A549 (cell line): Measurements from ENCODE around the gene CILP.

Source experiments
- CEBPB ChIP-seq, 2 experiments: fragments of >200 bp in 1 of 2; sonication (Bioruptor Twin) in 1 of 2; formaldehyde crosslinking in 1 of 2; IDR thresholded peaks; 2 replicates each; pipeline ENCODE4 v1.6.1; 2012 to 2016
- CHD4 ChIP-seq: fragments of 200-600 bp; sonication (generic); IDR thresholded peaks from 2 replicates; pipeline ENCODE4 v1.6.1; 2016; ENCODE audit warnings: antibody characterized with exemption, mild to moderate bottlenecking, borderline replicate concordance
- EP300 ChIP-seq, 2 experiments: fragments of >200 bp; sonication (Bioruptor Twin); formaldehyde crosslinking; IDR thresholded peaks; 2 replicates in 1 of 2; 3 replicates in 1 of 2; pipeline ENCODE4 v1.6.1; 2016 to 2017
- ESRRA ChIP-seq: fragments of 150-350 bp; IDR thresholded peaks from 2 replicates; pipeline ENCODE4 v1.6.1; 2014; ENCODE audit warnings: mild to moderate bottlenecking, low read length, borderline replicate concordance
- JUNB ChIP-seq: fragments of >200 bp; sonication (Bioruptor Twin); formaldehyde crosslinking; IDR thresholded peaks from 2 replicates; pipeline ENCODE4 v1.6.1; 2016
- KDM1A ChIP-seq: fragments of 200-600 bp; sonication (generic); IDR thresholded peaks from 2 replicates; pipeline ENCODE4 v1.6.1; 2016; ENCODE audit warnings: low read depth, mild to moderate bottlenecking
- MAZ ChIP-seq: fragments of 150-350 bp; IDR thresholded peaks from 2 replicates; pipeline ENCODE4 v1.6.1; 2014; ENCODE audit warnings: antibody characterized with exemption, low read depth, low read length, borderline replicate concordance
- POLR2A ChIP-seq: IDR thresholded peaks from 2 replicates; pipeline ENCODE4 v1.6.1; 2012; ENCODE audit warnings: mild to moderate bottlenecking, low read length
- RAD21 ChIP-seq, 2 experiments: fragments of >200 bp in 1 of 2; sonication (Bioruptor Twin) in 1 of 2; formaldehyde crosslinking in 1 of 2; IDR thresholded peaks in 1 of 2; conservative IDR thresholded peaks in 1 of 2; 2 replicates in 1 of 2; 3 replicates in 1 of 2; pipeline ENCODE4 v1.6.1; 2012 to 2018; ENCODE audit warnings: inconsistent platforms in 1 of 2
- RCOR1 ChIP-seq: fragments of 150-350 bp; IDR thresholded peaks from 2 replicates; pipeline ENCODE4 v1.6.1; 2014; ENCODE audit warnings: antibody characterized with exemption, low read length, low read depth
- RFX5 ChIP-seq: fragments of 450-650 bp; IDR thresholded peaks from 2 replicates; pipeline ENCODE4 v1.7.1; 2014; ENCODE audit warnings: antibody characterized with exemption, mild to moderate bottlenecking, moderate library complexity
- SMC3 ChIP-seq: fragments of >200 bp; sonication (Bioruptor Twin); formaldehyde crosslinking; IDR thresholded peaks from 3 replicates; pipeline ENCODE4 v1.6.1; 2018; ENCODE audit warnings: inconsistent platforms
- TF ChIP-seq, protein P1 (sequence below): fragments of >200 bp; sonication (Bioruptor Twin); formaldehyde crosslinking; IDR thresholded peaks from 3 replicates; pipeline ENCODE4 v1.5.1; 2016
- TF ChIP-seq, protein P2 (sequence below): IDR thresholded peaks from 2 replicates; pipeline ENCODE4 v1.6.1; 2012

DNA sequence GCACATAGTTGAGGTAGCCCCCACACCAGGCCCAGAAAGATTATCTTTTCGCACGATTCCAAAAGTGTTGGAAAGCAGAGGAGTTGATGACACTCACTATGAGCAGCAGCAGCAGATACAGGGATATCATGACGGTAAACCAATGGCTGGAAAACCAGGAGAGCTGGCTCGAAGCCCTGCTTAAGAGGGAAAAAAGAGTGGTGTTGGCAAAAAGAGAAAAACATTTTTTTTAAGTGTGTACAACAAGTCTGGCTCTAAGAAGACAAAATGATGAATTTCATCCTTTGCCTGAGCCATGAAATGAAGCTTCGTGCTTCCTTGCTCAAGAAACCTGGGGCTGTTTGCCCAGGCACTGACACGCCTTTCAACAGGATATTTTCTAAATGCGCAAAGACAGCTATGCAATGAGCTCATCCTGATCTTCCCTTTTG lies 48.1 kb upstream of the CILP start:
- TF ChIP-seq POLR2A (no peak), ESRRA (no peak), SMC3 (no peak), JUNB (no peak), RFX5 (no peak), RAD21 (conservative IDR thresholded peaks at IDR 0.05 in 1 of 2, IDR thresholded peaks at IDR 0.05 in 1 of 2) (no peak), KDM1A (no peak), MAZ (no peak), EP300 (IDR thresholded peaks at IDR 0.05) (no peak), CEBPB (IDR thresholded peaks at IDR 0.05) (no peak), CHD4 (no peak), RCOR1 (no peak)
- TF ChIP-seq, protein P1, sequence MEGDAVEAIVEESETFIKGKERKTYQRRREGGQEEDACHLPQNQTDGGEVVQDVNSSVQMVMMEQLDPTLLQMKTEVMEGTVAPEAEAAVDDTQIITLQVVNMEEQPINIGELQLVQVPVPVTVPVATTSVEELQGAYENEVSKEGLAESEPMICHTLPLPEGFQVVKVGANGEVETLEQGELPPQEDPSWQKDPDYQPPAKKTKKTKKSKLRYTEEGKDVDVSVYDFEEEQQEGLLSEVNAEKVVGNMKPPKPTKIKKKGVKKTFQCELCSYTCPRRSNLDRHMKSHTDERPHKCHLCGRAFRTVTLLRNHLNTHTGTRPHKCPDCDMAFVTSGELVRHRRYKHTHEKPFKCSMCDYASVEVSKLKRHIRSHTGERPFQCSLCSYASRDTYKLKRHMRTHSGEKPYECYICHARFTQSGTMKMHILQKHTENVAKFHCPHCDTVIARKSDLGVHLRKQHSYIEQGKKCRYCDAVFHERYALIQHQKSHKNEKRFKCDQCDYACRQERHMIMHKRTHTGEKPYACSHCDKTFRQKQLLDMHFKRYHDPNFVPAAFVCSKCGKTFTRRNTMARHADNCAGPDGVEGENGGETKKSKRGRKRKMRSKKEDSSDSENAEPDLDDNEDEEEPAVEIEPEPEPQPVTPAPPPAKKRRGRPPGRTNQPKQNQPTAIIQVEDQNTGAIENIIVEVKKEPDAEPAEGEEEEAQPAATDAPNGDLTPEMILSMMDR, result no peak
- TF ChIP-seq, protein P2, sequence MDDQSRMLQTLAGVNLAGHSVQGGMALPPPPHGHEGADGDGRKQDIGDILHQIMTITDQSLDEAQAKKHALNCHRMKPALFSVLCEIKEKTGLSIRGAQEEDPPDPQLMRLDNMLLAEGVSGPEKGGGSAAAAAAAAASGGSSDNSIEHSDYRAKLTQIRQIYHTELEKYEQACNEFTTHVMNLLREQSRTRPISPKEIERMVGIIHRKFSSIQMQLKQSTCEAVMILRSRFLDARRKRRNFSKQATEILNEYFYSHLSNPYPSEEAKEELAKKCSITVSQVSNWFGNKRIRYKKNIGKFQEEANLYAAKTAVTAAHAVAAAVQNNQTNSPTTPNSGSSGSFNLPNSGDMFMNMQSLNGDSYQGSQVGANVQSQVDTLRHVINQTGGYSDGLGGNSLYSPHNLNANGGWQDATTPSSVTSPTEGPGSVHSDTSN, result no peak
